RPMI7951 (cell line): Measurements from ENCODE around the gene TSNAXIP1. TPM values are rescaled to one million over a fixed set of nuclear protein-coding genes. Genes with fewer than 3 reads are reported as not detected.
A peak's percentile ranks its signal among the peaks of the same experiment; 100 is the strongest.
"Not testable (repeated sequence)": the region's sequence is repeated elsewhere in the genome, so short reads cannot be mapped to it uniquely, and the experiment has no call there.

ENCODE experiments used
- DNase-seq: peaks from one replicate; pipeline ENCODE4 v3.0.0-alpha.2; 2012; ENCODE audit warnings: low read depth
- total RNA-seq: library from RNA; depleted of rRNA; stranded (reverse); fragments of >200 nt; shearing (Covaris generic); gene quantifications from 2 replicates; pipeline ENCODE4 v1.2.3, GENCODE V29; 2014; rRNA removed

TSNAXIP1 gene
- total RNA-seq, 1 experiment from 2014 or later: not detected

DNA sequence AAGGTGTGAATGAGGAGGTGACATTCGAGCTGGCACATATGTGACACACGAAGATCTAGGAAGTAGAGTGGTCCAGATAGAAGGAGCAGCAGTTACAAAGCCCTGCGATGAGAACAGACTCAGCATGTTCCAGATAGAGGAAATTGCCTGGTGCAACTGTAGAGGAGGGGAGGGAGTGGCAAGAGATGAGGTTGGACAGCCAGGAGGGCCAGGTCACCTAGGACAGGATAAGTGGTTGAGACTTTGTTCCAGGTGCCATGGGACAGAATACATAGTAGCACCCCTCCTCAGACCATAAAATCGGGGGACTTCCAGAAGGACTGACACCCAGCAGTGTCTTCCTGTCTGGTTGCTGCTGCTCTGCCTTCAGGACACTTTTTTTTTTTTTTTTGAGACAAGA, 51.8 kb downstream of the TSNAXIP1 start:
- DNase-seq: no peak

DNA sequence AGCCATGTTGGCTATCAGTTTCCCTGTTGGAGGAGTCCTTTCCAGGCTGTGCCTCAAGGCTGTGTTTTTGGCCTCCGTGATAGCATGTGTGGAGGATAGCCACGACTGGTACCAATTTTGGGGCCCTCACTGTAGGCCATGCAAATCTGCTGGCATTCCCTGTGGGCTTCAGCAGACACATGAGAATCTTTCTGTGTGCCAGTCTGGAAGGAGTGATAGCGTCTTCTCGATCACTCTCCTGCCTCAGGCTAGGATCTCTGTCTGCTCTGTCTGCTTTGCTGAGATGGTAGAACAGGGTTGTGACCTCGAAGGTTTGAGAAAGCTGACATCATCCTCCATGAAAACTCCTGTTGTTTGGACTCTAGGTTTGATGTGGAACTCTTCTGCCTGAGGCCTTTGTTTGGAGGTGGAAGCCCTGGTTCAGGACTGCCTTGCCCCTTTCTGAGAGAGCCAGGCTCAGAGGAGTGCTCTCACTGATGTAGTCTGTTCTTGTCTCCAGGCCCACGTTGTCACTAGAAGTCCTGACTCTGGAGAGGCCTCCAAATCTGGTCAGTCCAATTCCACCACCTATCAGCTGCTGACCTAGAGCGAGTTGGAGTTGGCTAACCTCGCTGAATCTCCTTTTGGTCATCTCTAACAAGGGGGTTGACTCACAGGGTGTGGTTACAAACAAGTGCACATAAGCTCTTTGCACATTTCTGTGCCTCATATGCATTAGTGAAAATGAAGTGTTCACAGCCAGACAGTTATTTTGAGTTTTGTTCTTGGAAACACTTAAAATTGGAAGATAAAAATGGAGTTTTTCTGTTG, 54.1 kb downstream of the TSNAXIP1 start:
- DNase-seq: peak; percentile 67

DNA sequence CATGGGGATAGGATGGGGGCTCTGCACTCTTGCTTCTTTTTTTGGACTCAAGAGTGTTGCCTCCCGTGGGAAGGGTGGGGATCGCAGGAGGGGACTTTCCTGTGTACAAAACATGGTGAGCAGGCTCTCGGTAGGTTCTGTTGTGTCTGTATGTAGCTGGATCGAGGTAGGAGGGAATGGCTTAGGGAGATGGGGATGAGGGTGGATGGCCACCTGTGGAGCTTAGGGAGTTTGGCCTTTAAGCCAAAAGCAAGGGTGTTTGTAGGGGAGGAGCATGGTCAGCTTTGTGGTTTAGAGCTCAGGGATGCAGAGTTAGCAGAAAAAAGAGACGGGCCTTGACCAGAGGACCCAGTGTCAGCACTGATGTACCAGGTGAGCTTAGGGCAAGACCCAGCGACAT, 55.2 kb downstream of the TSNAXIP1 start:
- no peak for DNase-seq

DNA sequence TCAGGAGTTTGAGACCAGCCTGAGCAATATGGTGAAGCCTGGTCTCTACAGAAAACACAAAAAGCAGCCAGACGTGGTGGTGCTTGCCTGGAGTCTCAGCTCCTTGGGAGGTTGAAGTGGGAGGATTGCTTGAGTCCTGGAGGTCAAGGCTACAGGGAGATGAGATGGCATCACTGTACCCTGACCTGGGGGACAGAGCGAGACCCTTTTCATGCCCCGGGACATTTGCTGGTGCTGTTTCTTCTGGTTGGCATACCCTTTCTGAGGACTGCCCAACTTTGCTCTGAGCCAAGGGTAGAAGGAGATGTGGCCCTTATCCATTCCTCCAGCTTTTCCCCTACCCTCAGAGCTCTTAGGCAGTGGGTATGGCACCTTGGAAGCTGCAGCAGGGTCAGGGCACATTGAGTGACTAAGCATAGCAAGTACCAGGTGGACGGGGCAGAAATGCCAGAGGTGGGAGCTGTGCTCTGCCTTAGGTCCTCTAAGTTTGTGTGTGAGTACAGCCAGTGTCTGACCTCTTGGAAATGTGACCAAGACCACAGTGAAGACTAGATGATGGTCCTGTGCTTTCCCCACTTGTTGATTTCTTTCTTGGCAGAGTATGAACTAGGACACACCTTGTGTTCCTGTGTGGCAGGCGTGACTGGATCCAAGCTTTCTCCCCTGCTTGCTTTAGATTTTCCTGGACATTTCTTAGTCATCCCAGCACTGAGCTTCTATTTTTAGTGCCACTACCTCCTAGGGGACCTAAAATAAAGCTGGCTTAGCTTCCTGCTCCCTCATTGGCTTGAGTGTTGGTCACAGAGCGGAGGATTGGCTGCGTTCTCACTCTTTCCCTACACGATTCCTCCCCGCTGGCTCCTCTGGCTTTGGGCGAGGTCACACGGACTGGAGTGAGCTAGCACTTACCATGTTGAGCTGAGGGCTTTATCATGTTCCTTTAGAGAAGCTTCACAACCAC, 56.2 kb downstream of the TSNAXIP1 start:
- DNase-seq: peak; percentile 90

DNA sequence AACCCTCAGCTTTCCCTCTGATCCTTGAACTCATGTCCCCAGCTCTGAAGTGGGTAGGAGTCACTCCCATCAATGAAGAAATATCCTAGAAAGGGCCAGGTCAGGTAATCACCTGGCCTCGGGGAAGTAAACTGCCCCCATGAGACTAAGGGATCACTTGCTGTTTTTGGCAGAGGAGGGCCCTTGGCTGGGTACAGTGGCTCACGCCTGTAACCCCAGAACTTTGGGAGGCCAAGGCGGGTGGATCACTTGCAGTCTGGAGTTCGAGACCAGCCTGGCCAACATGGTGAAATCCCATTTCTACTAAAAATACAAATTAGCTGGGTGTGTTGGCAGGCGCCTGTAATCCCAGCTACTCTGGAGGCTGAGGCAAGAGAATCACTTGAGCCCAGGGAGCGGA, 57.4 kb downstream of the TSNAXIP1 start:
- not testable (repeated sequence) for DNase-seq

DNA sequence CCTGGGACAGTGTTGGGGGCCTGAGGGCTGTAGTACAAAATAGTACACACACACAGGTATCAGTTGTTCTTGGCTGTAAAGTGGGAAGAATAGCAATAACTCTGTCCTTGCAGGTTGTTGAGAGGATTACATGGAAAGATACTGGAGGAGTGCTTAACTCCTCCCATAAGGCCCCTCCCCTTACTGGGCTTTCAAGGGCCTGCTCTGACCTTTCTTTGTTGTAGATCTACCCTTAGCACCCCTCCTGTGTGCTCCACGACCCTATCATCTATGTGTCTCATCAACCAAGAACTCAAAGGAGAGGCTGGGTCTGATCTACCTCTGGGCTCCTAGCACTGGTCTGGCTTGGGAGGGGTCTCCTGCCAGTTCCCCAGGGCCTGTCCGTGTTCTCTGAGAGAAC, 57.9 kb downstream of the TSNAXIP1 start:
- DNase-seq: no peak

DNA sequence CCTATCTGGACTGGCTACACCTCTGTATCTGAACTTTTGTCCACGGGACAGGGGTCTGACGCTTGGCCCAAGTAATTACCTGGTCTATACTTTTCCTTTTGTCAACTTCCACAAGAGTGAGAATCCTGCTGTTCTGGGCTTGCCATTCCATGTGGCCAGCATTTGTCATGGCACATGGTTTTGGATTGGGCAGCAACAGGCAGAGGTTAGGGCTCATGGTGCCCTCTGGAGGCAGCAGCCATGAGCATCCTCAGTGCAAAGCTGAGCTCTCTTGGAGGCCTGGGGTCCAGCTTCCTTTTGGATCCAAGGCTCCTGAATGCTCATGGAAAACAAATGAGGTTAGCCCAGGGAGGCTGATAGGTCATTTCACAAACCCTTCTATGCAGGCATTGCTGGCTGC, 58.6 kb downstream of the TSNAXIP1 start:
- peak; percentile 64 for DNase-seq

DNA sequence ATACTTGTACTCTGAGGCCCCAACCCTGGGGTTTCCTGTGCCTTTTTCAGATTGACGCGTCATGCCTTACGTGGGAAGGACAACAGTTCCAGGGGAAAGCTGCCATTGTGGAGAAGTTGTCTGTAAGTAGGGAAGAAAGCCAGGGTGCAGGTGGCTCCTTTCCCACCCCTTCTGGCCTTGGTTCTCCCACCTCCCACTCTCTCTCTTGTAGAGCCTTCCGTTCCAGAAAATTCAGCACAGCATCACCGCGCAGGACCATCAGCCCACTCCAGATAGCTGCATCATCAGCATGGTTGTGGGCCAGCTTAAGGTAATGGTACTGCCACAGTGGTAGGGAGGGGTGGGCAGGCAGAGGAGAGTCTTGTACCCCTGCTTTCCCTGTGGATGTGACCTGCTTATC, 61.6 kb downstream of the TSNAXIP1 start:
- DNase-seq: no peak

DNA sequence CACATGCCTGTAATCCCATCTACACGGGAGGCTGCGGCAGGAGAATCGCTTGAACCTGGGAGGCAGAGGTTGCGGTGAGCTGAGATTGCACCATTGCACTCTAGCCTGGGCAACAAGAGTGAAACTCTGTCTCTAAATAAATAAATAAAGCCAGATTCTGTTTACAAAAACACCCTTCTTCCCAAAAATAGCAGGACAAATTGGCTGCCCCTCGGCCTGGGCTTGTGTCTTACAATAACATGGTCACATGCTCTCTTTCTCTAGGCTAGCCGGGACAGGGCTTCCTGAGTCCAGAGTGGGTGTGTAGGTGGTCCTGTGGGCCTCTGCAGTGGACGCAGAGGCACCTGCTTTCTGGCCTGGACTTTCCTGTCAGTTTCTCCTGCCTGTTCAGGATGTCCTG, 63.0 kb downstream of the TSNAXIP1 start:
- no peak for DNase-seq

DNA sequence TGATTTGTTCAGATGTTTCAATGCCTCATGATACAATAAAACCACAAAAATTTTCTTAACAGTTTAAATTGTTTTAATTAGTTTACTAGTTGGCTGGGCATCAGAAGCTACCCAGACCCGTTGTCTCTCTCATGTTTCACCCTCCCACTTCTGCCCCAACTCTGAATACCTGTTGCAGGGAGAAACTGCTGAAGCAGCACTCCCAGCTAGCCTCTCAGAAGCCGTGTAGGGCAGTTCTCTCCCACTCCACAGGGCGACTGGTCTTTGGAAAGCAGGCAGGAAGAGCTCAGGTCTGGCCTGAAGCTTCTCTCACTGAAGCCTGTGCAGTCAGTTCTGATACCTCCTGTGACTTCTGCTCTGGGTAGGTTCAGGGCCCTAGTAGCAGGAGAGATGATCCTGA, 64.6 kb downstream of the TSNAXIP1 start:
- DNase-seq: no peak

DNA sequence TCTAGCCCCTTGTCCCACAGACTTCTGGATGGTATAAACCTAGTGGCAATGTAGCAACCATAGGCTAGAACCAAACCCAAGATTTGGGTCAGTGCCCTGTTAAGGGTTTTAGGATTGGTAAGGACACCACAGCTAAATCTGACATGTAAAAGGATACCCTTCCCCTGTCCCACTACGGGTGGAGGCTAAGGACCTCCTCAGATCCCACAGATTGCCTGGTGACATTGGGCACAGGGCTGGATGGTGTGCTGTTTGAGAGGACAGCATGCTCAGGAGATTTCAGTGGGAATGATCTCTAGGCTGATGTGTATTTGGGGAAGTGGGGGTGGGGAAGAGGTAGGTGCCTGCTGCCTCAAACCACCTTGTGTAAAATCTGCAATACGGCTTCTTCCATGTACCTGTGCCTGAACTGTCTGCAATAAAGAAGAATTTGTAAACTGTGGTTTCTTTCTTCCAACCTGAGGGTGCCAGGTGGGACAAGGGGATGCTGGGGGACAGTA, 65.5 kb downstream of the TSNAXIP1 start:
- DNase-seq: no peak

DNA sequence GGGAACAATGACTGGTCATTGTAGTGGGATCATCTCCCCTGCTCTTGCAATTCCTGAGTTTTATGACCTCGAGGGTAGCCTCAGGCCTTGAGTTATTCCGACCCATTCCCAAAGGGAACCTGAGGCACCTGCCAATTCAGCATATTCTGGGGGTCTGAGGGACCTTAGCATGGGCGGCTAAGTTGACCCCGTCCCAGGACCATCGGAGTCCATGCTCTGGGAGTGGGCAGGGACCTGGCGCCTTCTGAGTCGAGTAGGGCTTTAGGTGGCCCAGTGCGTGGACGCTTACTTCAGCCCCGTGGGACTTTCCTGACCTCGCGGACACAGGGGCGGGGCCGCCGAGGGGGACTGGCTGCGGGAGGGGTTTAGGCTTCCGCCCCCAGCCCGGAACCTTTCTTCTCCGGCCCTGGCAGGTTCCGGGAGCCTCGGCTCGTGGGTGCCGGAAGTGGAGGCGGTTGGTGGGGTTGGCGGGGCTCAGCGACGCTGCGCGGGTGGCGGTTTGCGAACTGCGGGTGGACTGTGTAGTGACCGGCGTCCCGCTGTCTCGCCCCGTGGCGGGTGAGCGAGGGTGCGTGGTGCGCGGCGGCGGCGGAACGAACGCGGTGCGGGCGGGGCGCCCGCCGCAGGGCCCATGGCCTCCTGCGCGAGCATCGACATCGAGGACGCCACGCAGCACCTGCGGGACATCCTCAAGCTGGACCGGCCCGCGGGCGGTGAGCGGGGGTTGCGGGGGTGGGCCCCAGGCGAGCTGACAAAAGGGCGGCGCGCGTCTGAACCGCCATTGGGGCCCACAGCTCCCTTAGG, 66.1 kb downstream of the TSNAXIP1 start, which contains the start of gene EDC4:
Gene EDC4 (plus strand): TSS at position 422 of the 804 bp plus-strand sequence. CDS start 210 bp downstream, at position 632.
- peak; percentile 82 for DNase-seq

DNA sequence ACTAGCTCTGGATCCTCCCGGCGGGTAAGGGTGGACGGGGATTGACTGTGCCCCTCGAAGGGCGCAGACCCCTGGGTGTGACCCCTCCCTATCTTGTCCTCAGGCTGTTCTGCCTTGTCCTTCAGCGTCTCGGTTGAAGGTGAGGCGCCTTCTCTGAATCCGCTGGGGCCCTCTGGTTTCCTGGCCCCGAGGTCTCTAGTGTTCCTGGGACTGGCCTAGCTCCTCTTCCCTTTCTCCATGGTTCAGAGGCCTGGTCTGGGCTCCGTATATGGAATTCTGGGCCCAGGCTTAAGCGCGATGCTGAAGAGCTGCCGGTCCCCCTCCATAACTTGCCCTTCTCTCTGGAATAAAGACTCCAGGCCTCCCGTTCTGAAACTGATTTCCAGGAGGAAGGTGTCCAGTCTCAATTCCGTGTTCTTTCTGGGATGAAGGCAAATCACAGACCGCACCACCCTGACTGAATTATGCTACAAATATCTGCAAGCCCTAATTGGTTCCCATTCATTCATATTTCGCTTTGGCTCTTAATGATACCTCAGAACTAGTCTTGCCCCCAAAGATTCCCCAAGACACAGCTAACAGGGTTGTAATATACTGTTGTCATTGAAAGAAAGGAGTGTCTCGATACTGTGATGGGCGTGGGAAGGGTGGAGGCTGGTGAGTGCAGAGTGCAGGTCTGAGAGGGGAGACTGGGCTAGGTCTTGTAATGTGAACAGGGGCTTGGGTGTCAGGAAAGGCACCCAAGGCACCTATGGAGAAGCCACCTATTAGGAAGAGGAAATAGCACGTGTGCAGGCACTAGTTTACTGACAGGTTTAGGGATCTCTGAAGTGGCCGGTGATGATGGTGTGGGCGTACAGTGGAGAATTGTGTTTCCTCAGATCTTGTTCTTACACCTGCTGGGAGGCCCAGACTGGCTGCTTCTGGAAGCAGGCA, 67.0 kb downstream of the TSNAXIP1 start:
- DNase-seq: no peak

DNA sequence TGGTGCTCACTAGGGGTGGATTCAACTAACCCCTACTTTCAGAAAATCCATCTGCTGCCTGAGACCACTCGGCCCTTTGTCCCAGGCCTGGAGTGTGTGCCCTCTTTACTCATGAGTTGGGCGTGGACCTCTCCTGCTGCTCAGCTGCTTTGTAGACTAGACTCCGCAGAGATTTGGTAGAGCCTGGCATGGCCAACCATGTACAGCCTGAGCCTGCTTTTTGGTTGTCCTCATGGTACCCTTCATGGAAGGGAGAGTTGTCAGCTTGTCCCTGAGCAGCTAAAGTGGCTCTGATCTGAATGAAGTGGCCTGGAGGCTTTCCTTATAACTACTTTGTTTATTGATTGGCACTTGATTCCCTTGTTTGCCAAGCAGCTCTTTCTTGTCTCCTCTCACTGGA, 67.7 kb downstream of the TSNAXIP1 start:
- DNase-seq: no peak

DNA sequence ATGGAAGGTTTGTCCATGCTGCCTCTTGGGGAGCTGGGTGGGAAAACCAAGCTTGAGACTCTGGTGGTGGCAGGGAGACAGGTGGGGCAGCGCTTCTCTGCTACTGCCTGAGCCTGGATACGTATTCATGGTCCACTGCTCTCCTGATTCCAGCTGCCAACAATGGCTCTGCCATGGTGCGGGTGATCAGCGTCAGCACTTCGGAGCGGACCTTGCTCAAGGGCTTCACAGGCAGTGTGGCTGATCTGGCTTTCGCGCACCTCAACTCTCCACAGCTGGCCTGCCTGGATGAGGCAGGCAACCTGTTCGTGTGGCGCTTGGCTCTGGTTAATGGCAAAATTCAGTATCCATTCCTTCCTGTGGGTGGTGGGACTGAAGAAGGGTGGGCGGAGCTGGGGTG, 70.4 kb downstream of the TSNAXIP1 start:
- no peak for DNase-seq

Other genes with a start within 250 kb of the TSNAXIP1 start
- 27.9 and 29.6 TPM in 2 replicates for gene CTCF, start 244.4 kb upstream of the TSNAXIP1 start, total RNA-seq
- gene CARMIL2, start 161.7 kb upstream of the TSNAXIP1 start, total RNA-seq: 0.10 and 0.12 TPM in 2 replicates
- 42.8 and 47.2 TPM in 2 replicates for gene ACD, start 146.6 kb upstream of the TSNAXIP1 start, total RNA-seq
- 1.6 and 1.9 TPM in 2 replicates for gene PARD6A, start 145.9 kb upstream of the TSNAXIP1 start, total RNA-seq
- gene ENKD1, start 140.1 kb upstream of the TSNAXIP1 start, total RNA-seq: 13.6 and 14.8 TPM in 2 replicates
- gene C16orf86, start 140.1 kb upstream of the TSNAXIP1 start, total RNA-seq: 6.4 and 7.5 TPM in 2 replicates
- gene GFOD2, start 87.6 kb upstream of the TSNAXIP1 start, total RNA-seq: 11.1 and 12.4 TPM in 2 replicates
- gene RANBP10, start 329 bp upstream of the TSNAXIP1 start, total RNA-seq: 2.6 and 2.9 TPM in 2 replicates
- 36.2 and 41.8 TPM in 2 replicates for gene THAP11, start 35.4 kb downstream of the TSNAXIP1 start, total RNA-seq
- 392 and 459 TPM in 2 replicates for gene NUTF2, start 40.0 kb downstream of the TSNAXIP1 start, total RNA-seq
- 28.5 and 31.2 TPM in 2 replicates for gene CENPT, start 40.8 kb downstream of the TSNAXIP1 start, total RNA-seq
- gene EDC4, start 66.2 kb downstream of the TSNAXIP1 start, total RNA-seq: 39.7 and 42.4 TPM in 2 replicates
- 1.3 TPM in 1 of 2 replicates, not detected in the other for gene NRN1L, start 78.0 kb downstream of the TSNAXIP1 start, total RNA-seq
- gene PSKH1, start 86.4 kb downstream of the TSNAXIP1 start, total RNA-seq: 4.7 and 5.5 TPM in 2 replicates
- 0.24 and 0.98 TPM in 2 replicates for gene CTRL, start 125.0 kb downstream of the TSNAXIP1 start, total RNA-seq
- 75.7 and 107 TPM in 2 replicates for gene PSMB10, start 130.0 kb downstream of the TSNAXIP1 start, total RNA-seq
- gene LCAT, start 137.2 kb downstream of the TSNAXIP1 start, total RNA-seq: 3.1 and 6.0 TPM in 2 replicates
- gene SLC12A4, start 161.7 kb downstream of the TSNAXIP1 start, total RNA-seq: 23.6 and 37.0 TPM in 2 replicates
- gene DPEP3, start 173.6 kb downstream of the TSNAXIP1 start, total RNA-seq: not detected in 2 replicates
- not detected in 2 replicates for gene DPEP2, start 192.6 kb downstream of the TSNAXIP1 start, total RNA-seq
- gene DPEP2NB, start 209.0 kb downstream of the TSNAXIP1 start, total RNA-seq: not detected in 2 replicates
- gene DDX28, start 216.3 kb downstream of the TSNAXIP1 start, total RNA-seq: 6.6 and 9.3 TPM in 2 replicates
- 18.7 and 18.9 TPM in 2 replicates for gene DUS2, start 216.4 kb downstream of the TSNAXIP1 start, total RNA-seq